HepG2 (cell line): ENCODE measurements around the gene MOGAT3. TPM values are rescaled to one million over a fixed set of nuclear protein-coding genes. Genes with fewer than 3 reads are reported as not detected.

Experiments used
- ATAC-seq: fragments of 200-7000 bp; cut with Tn5 transposase; 3 replicates; pipeline ENCODE4 v1.9.1; 2020; ENCODE audit warnings: mild to moderate bottlenecking, moderate library complexity
- BruUV-seq: library from RNA; stranded (reverse); fragments of 400-500 nt; replicated peaks from 2 replicates; lab custom pipeline; 2021; lab: Mats Ljungman, UMichigan
- CTCF ChIA-PET: fragments of 300-600 bp; formaldehyde crosslinking; extraction: SDS; loops from one replicate; lab custom pipeline; 2021; ENCODE audit warnings: low total read pairs, inconsistent platforms, low intra/inter-chr PET ratio; lab: Yijun Ruan, JAX
- POLR2A ChIA-PET: fragments of 350-600 bp; sonication (Branson Sonifier 250); formaldehyde crosslinking; loops from one replicate; lab custom pipeline; 2020; ENCODE audit warnings: antibody characterized with exemption, inconsistent platforms; lab: Yijun Ruan, JAX
- DNase-seq: peaks from one replicate; pipeline ENCODE4 v3.0.0-alpha.2; 2015; ENCODE audit warnings: low spot score
- FAIRE-seq: peaks from 3 replicates; lab custom pipeline; 2011; peaks lifted over from hg19 to GRCh38; lab: Jason Lieb, UNC
- H2AFZ ChIP-seq: one replicate; pipeline ENCODE4 v1.6.1; 2011; ENCODE audit warnings: low read length, inconsistent platforms
- H3K27ac ChIP-seq: fragments of 300-600 bp; 3 replicates; pipeline ENCODE4 v1.8.0; 2011; ENCODE audit warnings: mixed run types, mild to moderate bottlenecking, mixed read lengths, low read length, inconsistent platforms; ENCODE audit not compliant: insufficient read depth; ENCODE audit errors: extremely low read length
- H3K27me3 ChIP-seq, 2 experiments: fragments of 200-600 bp in 1 of 2; 2 replicates in 1 of 2; 3 replicates in 1 of 2; pipeline versions ENCODE4 v1.6.0 to v1.8.0; 2011; ENCODE audit warnings: low read length in 2 of 2, mild to moderate bottlenecking in 2 of 2, moderate library complexity in 2 of 2, inconsistent platforms in 1 of 2; ENCODE audit not compliant: insufficient read depth in 2 of 2, control insufficient read depth in 1 of 2
- H3K36me3 ChIP-seq, 2 experiments: fragments of 200-600 bp in 1 of 2; replicated peaks in 1 of 2; 2 replicates in 1 of 2; 3 replicates in 1 of 2; pipeline versions ENCODE4 v1.5.1 to v1.8.0; 2011; ENCODE audit warnings: low read length in 2 of 2, inconsistent platforms in 1 of 2; ENCODE audit not compliant: insufficient read depth in 2 of 2, control insufficient read depth in 1 of 2
- H3K4me1 ChIP-seq: 2 replicates; pipeline ENCODE4 v1.5.1; 2012; ENCODE audit warnings: low read length, inconsistent platforms; ENCODE audit not compliant: insufficient read depth
- H3K4me2 ChIP-seq: 2 replicates; pipeline ENCODE4 v1.6.0; 2011; ENCODE audit warnings: low read depth, low read length, inconsistent platforms
- H3K4me3 ChIP-seq, 3 experiments: fragments of 200-600 bp in 1 of 3; sonication (generic), shearing (Covaris generic) in 1 of 3; replicated peaks in 1 of 3; 2 replicates each; pipeline ENCODE4 v1.5.1; 2011 to 2016; ENCODE audit warnings: low read length in 3 of 3, inconsistent platforms in 2 of 3, low read depth in 2 of 3, mild to moderate bottlenecking in 2 of 3, control low read depth in 1 of 3, mixed read lengths in 1 of 3; ENCODE audit not compliant: insufficient read depth in 1 of 3
- H3K79me2 ChIP-seq: one replicate; pipeline ENCODE4 v1.6.1; 2011; ENCODE audit warnings: low read length, inconsistent platforms; ENCODE audit not compliant: insufficient read depth
- H3K9ac ChIP-seq: 2 replicates; pipeline ENCODE4 v1.6.0; 2011; ENCODE audit warnings: mild to moderate bottlenecking, low read depth, low read length, inconsistent platforms; ENCODE audit not compliant: insufficient read depth
- H3K9me3 ChIP-seq: 2 replicates; pipeline ENCODE4 v1.5.1; 2012; ENCODE audit warnings: mild to moderate bottlenecking, low read length
- H4K20me1 ChIP-seq: 2 replicates; pipeline ENCODE4 v1.6.0; 2011; ENCODE audit warnings: inconsistent platforms, mild to moderate bottlenecking, low read length, moderate library complexity; ENCODE audit not compliant: insufficient read depth
- ASH2L ChIP-seq: fragments of 300-600, 200-600 bp; sonication (generic); IDR thresholded peaks from 2 replicates; pipeline ENCODE4 v1.7.0; 2017; ENCODE audit warnings: low read depth, mild to moderate bottlenecking, moderate library complexity, mixed read lengths, low read length; ENCODE audit not compliant: insufficient read length
- ERF ChIP-seq: IDR thresholded peaks from 2 replicates; pipeline ENCODE4 v1.6.1; 2018; ENCODE audit warnings: missing biosample characterization, missing genetic modification reagents
- FOXA3 ChIP-seq: IDR thresholded peaks from 2 replicates; pipeline ENCODE4 v1.6.1; 2016; ENCODE audit warnings: missing genetic modification reagents, missing compliant biosample characterization
- KLF16 ChIP-seq, 2 experiments: sonication (generic) in 1 of 2; formaldehyde crosslinking in 1 of 2; IDR thresholded peaks; 2 replicates each; pipeline versions ENCODE4 v1.6.1 to v1.8.0; 2016 to 2023; ENCODE audit warnings: missing genetic modification reagents in 2 of 2, missing compliant biosample characterization in 1 of 2
- ZNF121 ChIP-seq: sonication (generic); formaldehyde crosslinking; IDR thresholded peaks from 2 replicates; pipeline ENCODE4 v1.5.0; 2020; ENCODE audit warnings: mild to moderate bottlenecking, missing genetic modification reagents
- ZNF678 ChIP-seq: sonication (generic); formaldehyde crosslinking; IDR thresholded peaks from 2 replicates; pipeline ENCODE4 v1.4.0; 2020; ENCODE audit warnings: mild to moderate bottlenecking, missing genetic modification reagents
- ZNF713 ChIP-seq: sonication (generic); formaldehyde crosslinking; IDR thresholded peaks from 2 replicates; pipeline ENCODE4 v1.4.0; 2020; ENCODE audit warnings: mild to moderate bottlenecking, missing genetic modification reagents
- ZNF737 ChIP-seq: sonication (generic); formaldehyde crosslinking; IDR thresholded peaks from 2 replicates; pipeline ENCODE4 v1.5.0; 2020; ENCODE audit warnings: missing genetic modification reagents, mild to moderate bottlenecking, borderline replicate concordance
- ZNF776 ChIP-seq: sonication (generic); formaldehyde crosslinking; IDR thresholded peaks from 2 replicates; pipeline ENCODE4 v1.4.0; 2020; ENCODE audit warnings: mild to moderate bottlenecking, missing genetic modification reagents
- ZNF883 ChIP-seq: sonication (generic); formaldehyde crosslinking; IDR thresholded peaks from 2 replicates; pipeline ENCODE4 v1.5.1; 2020; ENCODE audit warnings: mild to moderate bottlenecking, missing genetic modification reagents; ENCODE audit errors: not compliant biosample characterization
- WGBS: methylation state at CpG from one replicate; pipeline ENCODE4 v1.1.6; 2017; ENCODE audit warnings: low lambda C conversion rate; 5-methylcytosine and 5-hydroxymethylcytosine counted together
- in situ Hi-C: cut with HindIII; loops from 2 replicates; pipeline ENCODE4 v1.10.0; 2017; ENCODE audit warnings: low pct_unique_long_range_greater_than_20kb; ENCODE audit not compliant: extremely low pct_ligation_motif_present
- intact Hi-C: fragments of 100-400 bp; cut with micrococcal nuclease; formaldehyde crosslinking; loops from one replicate; pipeline ENCODE4 v1.10.0; 2022; ENCODE audit not compliant: unreplicated experiment
- polyA plus RNA-seq, 8 experiments: library from polyadenylated mRNA; depleted of rRNA in 3 of 8; stranded (reverse) in 7 of 8; unstranded in 1 of 8; fragments of >200 nt; fragmentation: Illumina TruSeq in 4 of 8; extraction: Trizol in 4 of 8; gene quantifications; 2 replicates each; pipeline versions ENCODE4 v1.2.1 to v1.2.3, GENCODE V29; 2011 to 2016; ENCODE audit warnings: low read depth in 4 of 8, missing spikeins in 1 of 8, mixed read lengths in 1 of 8; ENCODE audit not compliant: insufficient read depth in 1 of 8
- total RNA-seq, 5 experiments: library from RNA; depleted of rRNA; stranded (reverse); fragments of >200 nt; fragmentation: Illumina TruSeq; extraction: Trizol; gene quantifications; 2 replicates each; pipeline ENCODE4 v1.2.3, GENCODE V29; 2016; ENCODE audit warnings: low read depth in 1 of 5
- TF ChIP-seq, protein P1 (sequence below): sonication (generic); formaldehyde crosslinking; IDR thresholded peaks from 2 replicates; pipeline ENCODE4 v1.4.0; 2020; ENCODE audit warnings: missing genetic modification reagents
- TF ChIP-seq, protein P2 (sequence below): sonication (generic); formaldehyde crosslinking; IDR thresholded peaks from 2 replicates; pipeline ENCODE4 v1.5.1; 2020; ENCODE audit warnings: mild to moderate bottlenecking, missing genetic modification reagents, moderate library complexity
- TF ChIP-seq, protein P3 (sequence below): sonication (generic); formaldehyde crosslinking; IDR thresholded peaks from 2 replicates; pipeline ENCODE4 v1.8.0; 2023; ENCODE audit warnings: mild to moderate bottlenecking, missing genetic modification reagents

Gene MOGAT3
- total and polyA plus RNA-seq, 2 of the 13 experiments (the other 11 are each of a cell fraction or from before 2014, with no cell fraction given) = 22.5 to 30.5 TPM

DNA sequence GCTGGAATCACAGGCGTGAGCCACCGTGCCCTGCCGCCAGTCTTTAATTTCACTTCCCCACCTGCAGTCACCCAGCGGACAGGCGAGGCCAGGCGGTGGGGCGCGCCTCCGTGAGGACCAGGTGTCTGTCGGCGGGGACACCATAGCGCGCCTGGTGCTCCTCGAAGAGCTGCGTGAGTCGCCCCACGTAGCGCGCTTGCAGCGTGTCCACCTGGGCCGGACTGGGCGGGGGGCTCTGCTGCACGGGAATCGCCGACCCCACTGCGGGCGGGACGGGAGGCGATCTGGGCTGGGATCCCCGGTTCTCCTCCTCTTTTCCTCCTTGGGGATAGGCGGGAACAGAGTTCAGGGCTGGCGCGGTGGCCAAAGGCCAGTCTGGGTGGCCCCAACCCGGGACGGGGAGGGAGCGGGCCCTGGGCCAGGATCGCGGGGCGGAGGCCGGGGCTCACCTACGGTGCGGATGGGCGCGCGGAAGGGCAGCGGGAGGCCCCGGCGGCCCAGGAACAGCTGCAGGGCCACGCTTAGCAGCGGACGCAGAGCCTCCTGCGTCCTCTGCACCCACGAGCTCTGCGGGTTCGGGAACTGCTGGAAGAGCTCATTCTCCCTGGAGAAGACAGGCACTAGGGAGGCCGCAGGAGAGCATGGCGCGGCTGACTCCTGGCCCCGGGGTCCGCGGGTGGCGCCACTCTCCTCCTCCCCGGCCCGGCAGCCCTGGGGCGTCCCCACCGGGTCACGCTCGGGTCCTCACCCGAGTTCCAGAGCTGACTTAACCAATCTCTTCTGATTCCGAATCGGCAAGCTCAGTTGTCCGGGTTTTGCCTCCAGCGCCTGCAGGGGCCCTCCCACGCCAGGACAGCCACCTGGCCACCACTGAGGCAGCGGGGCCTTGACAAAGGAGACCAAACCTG, 1.1 kb upstream of the MOGAT3 start (continued):
- TF ChIP-seq, protein P1, sequence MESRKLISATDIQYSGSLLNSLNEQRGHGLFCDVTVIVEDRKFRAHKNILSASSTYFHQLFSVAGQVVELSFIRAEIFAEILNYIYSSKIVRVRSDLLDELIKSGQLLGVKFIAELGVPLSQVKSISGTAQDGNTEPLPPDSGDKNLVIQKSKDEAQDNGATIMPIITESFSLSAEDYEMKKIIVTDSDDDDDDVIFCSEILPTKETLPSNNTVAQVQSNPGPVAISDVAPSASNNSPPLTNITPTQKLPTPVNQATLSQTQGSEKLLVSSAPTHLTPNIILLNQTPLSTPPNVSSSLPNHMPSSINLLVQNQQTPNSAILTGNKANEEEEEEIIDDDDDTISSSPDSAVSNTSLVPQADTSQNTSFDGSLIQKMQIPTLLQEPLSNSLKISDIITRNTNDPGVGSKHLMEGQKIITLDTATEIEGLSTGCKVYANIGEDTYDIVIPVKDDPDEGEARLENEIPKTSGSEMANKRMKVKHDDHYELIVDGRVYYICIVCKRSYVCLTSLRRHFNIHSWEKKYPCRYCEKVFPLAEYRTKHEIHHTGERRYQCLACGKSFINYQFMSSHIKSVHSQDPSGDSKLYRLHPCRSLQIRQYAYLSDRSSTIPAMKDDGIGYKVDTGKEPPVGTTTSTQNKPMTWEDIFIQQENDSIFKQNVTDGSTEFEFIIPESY (CRISPR knock-in tag) = no peak
- TF ChIP-seq ERF (CRISPR knock-in tag) = no peak
- peak; percentile 39 for TF ChIP-seq ASH2L
- peak; percentile 97 for TF ChIP-seq ZNF776 (CRISPR knock-in tag)
- peak in 1 of 2 experiments; percentile 65; a peak in 1 of 4 replicates for TF ChIP-seq KLF16 (CRISPR knock-in tag; IDR thresholded peaks at IDR 0.05)

DNA sequence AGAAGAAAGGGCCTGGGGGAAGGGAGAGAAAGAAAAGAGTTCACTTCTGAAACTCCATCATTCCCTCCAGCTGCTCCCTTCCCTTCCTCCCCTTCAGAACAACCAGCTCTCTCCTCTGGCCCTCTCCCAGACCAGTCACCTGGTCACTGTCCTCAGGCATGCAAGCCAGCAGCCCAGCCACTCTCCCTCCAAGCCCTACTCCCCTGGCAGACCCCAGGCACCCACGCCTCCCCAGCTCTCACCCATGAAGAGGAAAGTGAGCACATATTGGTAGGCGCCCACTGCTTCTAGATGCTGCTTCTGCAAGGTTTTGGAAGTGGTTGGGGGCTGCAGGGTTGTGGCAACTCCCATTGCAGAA, 353 bp downstream of the MOGAT3 start:
- in situ Hi-C loops (no loop called here), intact Hi-C loops (loop anchor here (2.0 kb wide), 1 partner anchor 16 kb away; the partner anchor contains the start of gene PLOD3)
- no peak for FAIRE-seq
- Histone ChIP-seq H3K36me3 (peaks cover 4% of the 10 kb centered on the region in 2 experiments; a peak in 2 of 5 replicates), H3K4me2 (peak overlapping the region; percentile 91), H3K4me1 (peaks cover 53% of the 10 kb centered on the region), H3K9ac (peak overlapping the region; percentile 86), H3K27ac (peak overlapping the region; percentile 99), H3K79me2 (peaks cover 12% of the 10 kb centered on the region), H4K20me1 (peaks cover 3% of the 10 kb centered on the region; the same call in 1 of the 2 replicates), H3K27me3 (no peaks in the 10 kb centered on the region; a peak in 1 of 5 replicates), H3K4me3 (peak overlapping the region; percentile 74 to 87 (median 84)), H2AFZ (no peak overlapping the region), H3K9me3 (no peaks in the 10 kb centered on the region)
- TSS peak; percentile 79 for BruUV-seq
- 0% methylated on average over 2 of the region's 2 CpGs for WGBS
- POLR2A ChIA-PET = interaction anchor here (0.6 to 11.6 kb wide), 16 partner anchors 8 to 325 kb away, joined by 3 to 202 read pairs (median 4); partner anchors contain the start of genes CLDN15, FIS1, PLOD3 and SERPINE1
- peak; percentile 39 for ATAC-seq
- CTCF ChIA-PET = interaction anchor here (1.1 kb wide), 1 partner anchor 8 kb away, joined by 6 read pairs; no protein-coding TSS in a partner anchor
- DNase-seq = peak; percentile 20
- TF ChIP-seq FOXA3 (CRISPR knock-in tag) (no peak), ZNF713 (CRISPR knock-in tag) (0 out of 2 replicates have a peak, but pooled peaks have one; percentile 29), ZNF678 (CRISPR knock-in tag) (no peak), ZNF737 (CRISPR knock-in tag) (0 out of 2 replicates have a peak, but pooled peaks have one; percentile 11), ZNF121 (CRISPR knock-in tag) (0 out of 2 replicates have a peak, but pooled peaks have one; percentile 1), ZNF883 (CRISPR knock-in tag) (peak; percentile 38)
- TF ChIP-seq, protein P2, sequence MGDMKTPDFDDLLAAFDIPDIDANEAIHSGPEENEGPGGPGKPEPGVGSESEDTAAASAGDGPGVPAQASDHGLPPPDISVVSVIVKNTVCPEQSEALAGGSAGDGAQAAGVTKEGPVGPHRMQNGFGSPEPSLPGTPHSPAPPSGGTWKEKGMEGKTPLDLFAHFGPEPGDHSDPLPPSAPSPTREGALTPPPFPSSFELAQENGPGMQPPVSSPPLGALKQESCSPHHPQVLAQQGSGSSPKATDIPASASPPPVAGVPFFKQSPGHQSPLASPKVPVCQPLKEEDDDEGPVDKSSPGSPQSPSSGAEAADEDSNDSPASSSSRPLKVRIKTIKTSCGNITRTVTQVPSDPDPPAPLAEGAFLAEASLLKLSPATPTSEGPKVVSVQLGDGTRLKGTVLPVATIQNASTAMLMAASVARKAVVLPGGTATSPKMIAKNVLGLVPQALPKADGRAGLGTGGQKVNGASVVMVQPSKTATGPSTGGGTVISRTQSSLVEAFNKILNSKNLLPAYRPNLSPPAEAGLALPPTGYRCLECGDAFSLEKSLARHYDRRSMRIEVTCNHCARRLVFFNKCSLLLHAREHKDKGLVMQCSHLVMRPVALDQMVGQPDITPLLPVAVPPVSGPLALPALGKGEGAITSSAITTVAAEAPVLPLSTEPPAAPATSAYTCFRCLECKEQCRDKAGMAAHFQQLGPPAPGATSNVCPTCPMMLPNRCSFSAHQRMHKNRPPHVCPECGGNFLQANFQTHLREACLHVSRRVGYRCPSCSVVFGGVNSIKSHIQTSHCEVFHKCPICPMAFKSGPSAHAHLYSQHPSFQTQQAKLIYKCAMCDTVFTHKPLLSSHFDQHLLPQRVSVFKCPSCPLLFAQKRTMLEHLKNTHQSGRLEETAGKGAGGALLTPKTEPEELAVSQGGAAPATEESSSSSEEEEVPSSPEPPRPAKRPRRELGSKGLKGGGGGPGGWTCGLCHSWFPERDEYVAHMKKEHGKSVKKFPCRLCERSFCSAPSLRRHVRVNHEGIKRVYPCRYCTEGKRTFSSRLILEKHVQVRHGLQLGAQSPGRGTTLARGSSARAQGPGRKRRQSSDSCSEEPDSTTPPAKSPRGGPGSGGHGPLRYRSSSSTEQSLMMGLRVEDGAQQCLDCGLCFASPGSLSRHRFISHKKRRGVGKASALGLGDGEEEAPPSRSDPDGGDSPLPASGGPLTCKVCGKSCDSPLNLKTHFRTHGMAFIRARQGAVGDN (CRISPR knock-in tag) = peak; percentile 41
- TF ChIP-seq, protein P3, sequence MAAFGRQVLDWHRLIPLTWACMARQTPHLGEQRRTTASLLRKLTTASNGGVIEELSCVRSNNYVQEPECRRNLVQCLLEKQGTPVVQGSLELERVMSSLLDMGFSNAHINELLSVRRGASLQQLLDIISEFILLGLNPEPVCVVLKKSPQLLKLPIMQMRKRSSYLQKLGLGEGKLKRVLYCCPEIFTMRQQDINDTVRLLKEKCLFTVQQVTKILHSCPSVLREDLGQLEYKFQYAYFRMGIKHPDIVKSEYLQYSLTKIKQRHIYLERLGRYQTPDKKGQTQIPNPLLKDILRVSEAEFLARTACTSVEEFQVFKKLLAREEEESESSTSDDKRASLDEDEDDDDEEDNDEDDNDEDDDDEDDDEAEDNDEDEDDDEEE (CRISPR knock-in tag) = 0 out of 2 replicates have a peak, but pooled peaks have one; percentile 78
